Measurements from ENCODE around the gene ALOXE3. TPM values are rescaled to one million over a fixed set of nuclear protein-coding genes. Genes with fewer than 3 reads are reported as not detected.

The ALOXE3 gene
- total and polyA plus RNA-seq, 2 of the 8 experiments (the other 6 are each of a cell fraction or from before 2014, with no cell fraction given): 0.26 TPM; not detected in 1

- H3K14ac ChIP-seq (ENCODE audit: insufficient read length): no peak overlapping the region
- H3K4me2 ChIP-seq (ENCODE audit: insufficient read depth in 1 of 2, low read depth in 2 of 2, low read length in 2 of 2): no peak overlapping the region
- H3K79me1 ChIP-seq (ENCODE audit: low read depth, low read length): no peaks in the 10 kb centered on the region
- no peak overlapping the region for H3K4ac ChIP-seq (replicated peaks; ENCODE audit: insufficient read length, low read depth, low read length)
- no peak overlapping the region for H4K91ac ChIP-seq (replicated peaks; ENCODE audit: insufficient read length, low read length)
- H2BK20ac ChIP-seq (ENCODE audit: low read length): no peak overlapping the region
- no peak overlapping the region for H2BK12ac ChIP-seq (ENCODE audit: low read depth, low read length)
- FAIRE-seq: no peak
- no peak overlapping the region for H3K56ac ChIP-seq (replicated peaks; ENCODE audit: insufficient read length, low read depth, low read length)
- no peak overlapping the region for H2BK120ac ChIP-seq (replicated peaks; ENCODE audit: low read depth, low read length)
- no peaks in the 10 kb centered on the region for H3K79me2 ChIP-seq (ENCODE audit: control insufficient read depth in 1 of 2, insufficient read depth in 2 of 2, low read length in 2 of 2)
- H4K20me1 ChIP-seq (replicated peaks in 1 of 2; ENCODE audit: control insufficient read depth in 1 of 2, insufficient read depth in 2 of 2, low read length in 2 of 2): no peaks in the 10 kb centered on the region
- POLR2A ChIA-PET (ENCODE audit: partially characterized antibody): interaction anchor here (2.3 kb wide), 1 partner anchor 127 kb away, joined by 7 read pairs; no protein-coding TSS in a partner anchor
- no peaks in the 10 kb centered on the region for H3K4me1 ChIP-seq (replicated peaks in 1 of 4; ENCODE audit: control insufficient read depth in 3 of 4, insufficient read depth in 4 of 4, low read length in 3 of 4)
- H3K27me3 ChIP-seq (replicated peaks in 1 of 4; ENCODE audit: control insufficient read depth in 3 of 4, extremely low read depth in 1 of 4, insufficient read depth in 3 of 4, low read length in 3 of 4): no peaks in the 10 kb centered on the region; a peak in 2 of 7 replicates
- TF ChIP-seq E2F6 (IDR thresholded peaks at IDR 0.05): no peak
- TF ChIP-seq HDAC2 (IDR thresholded peaks at IDR 0.05; ENCODE audit: borderline replicate concordance in 1 of 2, low read depth in 2 of 2, low read length in 2 of 2): no peak
- TF ChIP-seq CTCF (IDR thresholded peaks at IDR 0.05; ENCODE audit: control extremely low read depth in 1 of 3, insufficient read depth in 1 of 3, low read depth in 1 of 3, low read length in 3 of 3): no peak
- no peak for TF ChIP-seq KDM1A (IDR thresholded peaks at IDR 0.05; ENCODE audit: borderline replicate concordance, low read length)
- TF ChIP-seq SP4 (IDR thresholded peaks at IDR 0.05; ENCODE audit: low read length): no peak
- DNase-seq (ENCODE audit: low read depth in 1 of 2, low spot score in 2 of 2): no peak
- no peak overlapping the region; the same call in none of the 2 replicates for H4K8ac ChIP-seq (ENCODE audit: extremely low read depth, insufficient read depth, low read length)
- WGBS, 2 experiments (ENCODE audit: extremely low coverage in 1 of 2, insufficient coverage in 1 of 2, insufficient read length in 1 of 2, insufficient replicate concordance in 2 of 2, low coverage in 1 of 2, low lambda C conversion rate in 2 of 2, missing lambda C conversion rate in 1 of 2): 82% methylated on average over 10 of the region's 11 CpGs; no CpG with 5 or more reads in 1 of the 2 experiments
- no peak overlapping the region for H3K4me3 ChIP-seq (ENCODE audit: extremely low read depth in 1 of 4, insufficient read depth in 2 of 4, low read depth in 3 of 4, low read length in 4 of 4)
- H4K5ac ChIP-seq (ENCODE audit: insufficient read length, low read depth, low read length): no peak overlapping the region
- CTCF ChIA-PET (ENCODE audit: partially characterized antibody): interaction anchor here (0.6 to 2.8 kb wide), 12 partner anchors 11 to 182 kb away, joined by 3 to 19 read pairs (median 3); no protein-coding TSS in a partner anchor
- no peak overlapping the region for H2AFZ ChIP-seq (ENCODE audit: low read length)
- H3K36me3 ChIP-seq (ENCODE audit: control insufficient read depth in 2 of 4, insufficient read depth in 4 of 4, low read length in 3 of 4): no peaks in the 10 kb centered on the region; a peak in 1 of 8 replicates
- no peak overlapping the region for H3K9ac ChIP-seq (replicated peaks in 1 of 4; ENCODE audit: extremely low read depth in 1 of 4, low read depth in 3 of 4, low read length in 3 of 4)
- H3K23me2 ChIP-seq (ENCODE audit: low read depth, low read length): no peaks in the 10 kb centered on the region
- no peak overlapping the region for H3K27ac ChIP-seq (ENCODE audit: low read depth, low read length)
- no peak overlapping the region for H2AK5ac ChIP-seq (ENCODE audit: low read depth, low read length)
- H3K23ac ChIP-seq (ENCODE audit: insufficient read length): no peak overlapping the region
- H2BK5ac ChIP-seq (ENCODE audit: low read depth, low read length): no peak overlapping the region
- H2BK15ac ChIP-seq (ENCODE audit: low read length): no peak overlapping the region
- no peaks in the 10 kb centered on the region for H3K9me3 ChIP-seq (ENCODE audit: insufficient read depth in 2 of 2, low read depth in 1 of 2, low read length in 1 of 2)
- no peak overlapping the region for H3K18ac ChIP-seq (ENCODE audit: extremely low read depth, low read length)
Measured at GRCh38 chr17:8046306-8046928, 71.9 kb downstream of the ALOXE3 start.

Measured in H1 (cell line).